Immature natural killer cell (primary cell): ENCODE measurements around the gene NTRK1. TPM values are rescaled to one million over a fixed set of nuclear protein-coding genes. Genes with fewer than 3 reads are reported as not detected.

ENCODE experiments used
- DNase-seq, 3 donors: peaks; one replicate each; pipeline ENCODE4 v3.0.0; 2022; ENCODE audit warnings: mixed read lengths in 1 of 3
- H3K27ac Mint-ChIP-seq, 6 donors: one replicate each; pipeline ENCODE4 v1.8.0; 2020; ENCODE audit warnings: mixed read lengths in 6 of 6, mild to moderate bottlenecking in 5 of 6, inconsistent platforms in 4 of 6, moderate library complexity in 3 of 6
- H3K27me3 Mint-ChIP-seq, 3 donors: one replicate each; pipeline ENCODE4 v1.8.0; 2020 to 2021; ENCODE audit warnings: low read depth in 3 of 3, mild to moderate bottlenecking in 3 of 3, mixed read lengths in 3 of 3, moderate library complexity in 3 of 3, inconsistent platforms in 1 of 3
- H3K36me3 Mint-ChIP-seq, 3 donors: one replicate each; pipeline ENCODE4 v1.8.0; 2020; ENCODE audit warnings: mixed read lengths in 3 of 3, inconsistent platforms in 2 of 3, mild to moderate bottlenecking in 2 of 3
- H3K4me1 Mint-ChIP-seq, 2 donors: one replicate each; pipeline ENCODE4 v1.8.0; 2020; ENCODE audit warnings: inconsistent platforms in 2 of 2, mild to moderate bottlenecking in 2 of 2, mixed read lengths in 2 of 2, moderate library complexity in 1 of 2
- H3K4me3 Mint-ChIP-seq, 5 donors: one replicate each; pipeline ENCODE4 v1.8.0; 2020; ENCODE audit warnings: mild to moderate bottlenecking in 5 of 5, mixed read lengths in 5 of 5, inconsistent platforms in 3 of 5, moderate library complexity in 3 of 5
- H3K9me3 Mint-ChIP-seq, 6 donors: one replicate each; pipeline ENCODE4 v1.8.0; 2020; ENCODE audit warnings: mild to moderate bottlenecking in 6 of 6, mixed read lengths in 6 of 6, inconsistent platforms in 4 of 6, moderate library complexity in 3 of 6
- polyA plus RNA-seq, 3 donors: library from polyadenylated mRNA; unstranded; fragments of 300-500 nt; fragmentation: Illumina TruSeq; gene quantifications; one replicate each; pipeline ENCODE4 v1.2.3, GENCODE V29; 2021

Gene NTRK1
- polyA plus RNA-seq, 3 donors from 2014 or later, result 0.71 TPM; not detected in 2

DNA sequence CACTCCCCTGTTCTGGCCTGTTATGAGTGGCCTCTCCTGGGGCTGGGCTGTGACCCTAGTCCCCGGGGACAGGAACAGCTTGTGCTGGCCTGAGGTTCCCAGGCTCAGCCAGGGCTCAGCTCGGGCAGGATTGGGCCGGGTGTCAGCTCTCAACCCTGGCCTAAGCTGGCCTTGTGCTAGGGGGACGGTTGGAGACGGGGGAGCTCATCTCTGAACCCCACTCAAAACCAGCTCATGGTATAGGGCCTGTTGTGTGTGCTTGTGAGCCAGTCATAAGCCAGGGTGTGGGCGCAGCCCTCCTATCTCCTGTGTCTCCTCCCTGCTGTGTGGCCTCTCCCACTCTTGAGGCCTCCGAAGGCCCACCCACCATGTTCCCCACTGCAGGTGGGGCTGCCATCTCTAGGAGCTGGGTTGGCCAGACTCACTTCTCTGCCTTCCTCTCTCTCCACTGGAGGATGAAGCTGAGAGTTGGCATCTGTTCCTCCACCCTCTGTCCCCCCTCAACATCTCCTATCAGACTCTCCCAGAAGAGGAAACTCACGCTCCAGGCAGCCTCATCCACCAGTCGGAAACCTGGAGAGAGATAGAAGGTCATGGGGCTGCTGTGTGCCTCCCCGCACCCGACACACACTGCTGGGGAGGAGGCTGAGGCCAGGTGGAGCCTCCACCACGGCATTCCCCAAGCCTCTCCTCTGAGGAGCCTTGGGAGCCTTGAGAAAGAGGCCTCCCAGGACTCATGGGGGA is 34.2 kb downstream of the NTRK1 start:
- Mint-ChIP-seq H3K4me1 (peaks cover 10 to 11% of the 10 kb centered on the region in 2 donors), H3K27ac (no peak overlapping the region)
- no peak for DNase-seq

GRCh38 chr1:156895455-156895812 is 34.8 kb downstream of the NTRK1 start:
- Mint-ChIP-seq H3K4me1 (peaks cover 10 to 11% of the 10 kb centered on the region in 2 donors), H3K27ac (peak overlapping the region in 1 of 6 donors; percentile 1), H3K4me3 (peak overlapping the region in 1 of 5 donors; percentile 6), H3K27me3 (peaks cover 7 to 34% (median 16%) of the 10 kb centered on the region in 3 donors), H3K36me3 (no peaks in the 10 kb centered on the region), H3K9me3 (no peaks in the 10 kb centered on the region)
- DNase-seq, result no peak

More for the DNA sequence above, 34.2 kb downstream of the NTRK1 start:
- Mint-ChIP-seq H3K27me3 (peaks cover 11 to 39% (median 16%) of the 10 kb centered on the region in 3 donors), H3K36me3 (no peaks in the 10 kb centered on the region), H3K4me3 (peak overlapping the region in 1 of 5 donors; percentile 6), H3K9me3 (no peaks in the 10 kb centered on the region)

DNA sequence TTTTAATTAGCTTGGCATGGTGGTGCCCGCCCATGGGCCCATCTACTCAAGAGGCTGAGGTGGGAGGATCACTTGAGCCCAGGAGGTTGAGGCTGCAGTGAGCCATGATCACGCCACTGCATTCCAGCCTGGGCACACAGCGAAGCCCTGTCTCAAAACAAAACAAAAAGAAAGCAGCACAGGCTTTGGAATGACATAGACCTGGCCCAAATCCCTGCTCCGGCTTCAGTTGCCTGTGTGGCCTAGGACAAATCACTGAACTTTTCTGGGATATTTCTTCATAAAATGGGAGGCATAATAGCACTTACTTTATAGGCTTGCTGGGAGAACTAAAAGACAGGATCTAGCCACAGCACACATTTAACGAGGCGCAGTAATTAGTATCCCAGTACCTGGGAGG is 35.3 kb downstream of the NTRK1 start:
- DNase-seq, result no peak
- Mint-ChIP-seq H3K9me3 (no peaks in the 10 kb centered on the region), H3K27me3 (peaks cover 7 to 31% (median 16%) of the 10 kb centered on the region in 3 donors), H3K36me3 (no peaks in the 10 kb centered on the region), H3K4me3 (no peak overlapping the region), H3K4me1 (peaks cover 10 to 11% of the 10 kb centered on the region in 2 donors), H3K27ac (no peak overlapping the region)

DNA sequence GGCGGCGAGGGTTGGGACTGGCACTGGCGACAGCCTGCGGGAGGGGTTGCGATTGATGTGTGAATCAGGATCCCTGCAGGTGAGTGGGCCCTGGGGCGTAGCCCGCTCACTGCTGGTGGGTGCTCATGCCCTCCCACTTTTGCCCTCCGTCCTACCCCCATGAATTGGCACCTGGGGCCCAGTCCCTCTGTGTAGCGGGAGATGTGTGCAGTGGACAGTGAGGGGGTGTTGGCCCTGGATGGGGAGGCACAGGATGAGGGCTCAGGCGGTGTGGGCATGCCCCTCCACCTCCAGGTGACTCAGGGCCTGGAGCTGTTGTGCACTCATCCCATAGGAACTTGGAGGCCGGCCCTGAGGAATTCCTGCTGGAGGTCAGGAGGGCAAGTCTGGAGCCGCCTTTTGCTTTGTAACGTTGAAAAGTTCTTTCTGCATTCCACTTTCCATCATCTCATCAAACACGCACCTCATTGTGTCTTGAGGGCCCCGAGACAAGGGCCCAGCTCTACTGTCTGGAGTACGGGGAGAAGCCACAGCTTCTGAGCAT is 35.9 kb downstream of the NTRK1 start:
- H3K36me3 Mint-ChIP-seq, result no peaks in the 10 kb centered on the region
- H3K9me3 Mint-ChIP-seq, result no peaks in the 10 kb centered on the region
- DNase-seq, result no peak
- H3K27me3 Mint-ChIP-seq, result peaks cover 7 to 25% (median 13%) of the 10 kb centered on the region in 3 donors
- no peak overlapping the region for H3K4me3 Mint-ChIP-seq
- no peak overlapping the region for H3K27ac Mint-ChIP-seq
- H3K4me1 Mint-ChIP-seq, result peaks cover 9 to 11% of the 10 kb centered on the region in 2 donors

- DNase-seq, result no peak
- H3K9me3 Mint-ChIP-seq, result no peaks in the 10 kb centered on the region
- H3K27ac Mint-ChIP-seq, result peak overlapping the region in 1 of 6 donors; percentile 42
- H3K4me1 Mint-ChIP-seq, result peaks cover 2 to 6% of the 10 kb centered on the region in 2 donors
- H3K27me3 Mint-ChIP-seq, result peaks cover 3 to 23% (median 6%) of the 10 kb centered on the region in 3 donors
- H3K4me3 Mint-ChIP-seq, result no peak overlapping the region
- no peaks in the 10 kb centered on the region for H3K36me3 Mint-ChIP-seq
Measured at GRCh38 chr1:156897078-156897825, 36.6 kb downstream of the NTRK1 start.

GRCh38 chr1:156898161-156898566 is 37.5 kb downstream of the NTRK1 start:
- Mint-ChIP-seq H3K27me3 (peaks cover 0 to 20% (median 3%) of the 10 kb centered on the region in 3 donors), H3K27ac (no peak overlapping the region), H3K4me3 (no peak overlapping the region), H3K9me3 (no peaks in the 10 kb centered on the region), H3K4me1 (peaks cover 0 to 2% of the 10 kb centered on the region in 2 donors), H3K36me3 (no peaks in the 10 kb centered on the region)
- no peak for DNase-seq

- H3K9me3 Mint-ChIP-seq, result no peaks in the 10 kb centered on the region
- peak overlapping the region in 1 of 6 donors; percentile 10 for H3K27ac Mint-ChIP-seq
- no peaks in the 10 kb centered on the region for H3K36me3 Mint-ChIP-seq
- H3K27me3 Mint-ChIP-seq, result peaks cover 1 to 26% (median 2%) of the 10 kb centered on the region in 3 donors
- DNase-seq, result no peak
- no peak overlapping the region for H3K4me3 Mint-ChIP-seq
- H3K4me1 Mint-ChIP-seq, result no peaks in the 10 kb centered on the region
Measured at GRCh38 chr1:156898971-156899664, 38.5 kb downstream of the NTRK1 start.

DNA sequence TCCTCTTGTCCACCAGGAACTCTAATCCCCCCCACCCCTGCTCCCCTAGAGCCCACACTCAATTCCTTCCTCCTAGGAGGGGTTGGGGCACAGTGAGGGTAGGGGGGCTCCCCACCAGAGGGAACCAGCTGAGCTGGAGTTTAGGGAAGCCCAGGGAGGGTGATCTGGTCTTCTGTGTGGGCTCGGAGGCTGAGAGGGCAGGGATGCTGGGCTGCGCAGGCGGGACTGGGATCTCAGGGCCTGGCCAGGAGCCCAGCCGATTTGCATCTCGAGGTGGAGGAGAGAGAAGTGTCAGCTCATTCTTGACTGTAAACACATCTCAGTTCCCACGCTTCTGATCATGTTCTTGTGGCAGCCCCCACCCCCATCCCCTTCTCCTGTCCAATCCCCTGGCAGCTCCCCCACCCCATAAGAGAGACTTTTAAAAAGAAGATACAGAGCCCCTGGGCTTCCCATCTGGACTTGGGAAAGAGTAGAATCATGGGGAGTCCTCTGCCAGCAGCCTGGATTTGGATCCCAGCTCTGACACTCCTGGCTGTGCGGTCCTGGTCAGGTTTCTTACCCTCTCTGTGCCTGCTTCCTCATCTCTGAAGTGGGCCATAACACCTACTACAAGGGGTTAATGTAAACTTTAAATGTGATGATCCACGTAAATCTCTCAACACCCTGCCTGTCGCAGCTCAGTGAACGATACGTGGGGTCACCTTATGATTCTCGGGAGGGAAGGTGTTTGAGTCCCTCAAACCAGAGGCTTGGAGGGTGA is 39.5 kb downstream of the NTRK1 start:
- Mint-ChIP-seq H3K4me3 (no peak overlapping the region), H3K36me3 (no peaks in the 10 kb centered on the region), H3K9me3 (no peaks in the 10 kb centered on the region), H3K4me1 (no peaks in the 10 kb centered on the region), H3K27ac (no peak overlapping the region), H3K27me3 (peaks cover 0 to 22% (median 1%) of the 10 kb centered on the region in 3 donors)
- DNase-seq, result no peak

GRCh38 chr1:156900896-156901589 is 40.4 kb downstream of the NTRK1 start:
- Mint-ChIP-seq H3K4me1 (no peaks in the 10 kb centered on the region), H3K9me3 (peaks cover 0 to 1% (median 0%) of the 10 kb centered on the region in 6 donors), H3K4me3 (no peak overlapping the region), H3K36me3 (no peaks in the 10 kb centered on the region), H3K27me3 (peaks cover 0 to 24% (median 3%) of the 10 kb centered on the region in 3 donors), H3K27ac (no peak overlapping the region)
- DNase-seq, result no peak

GRCh38 chr1:156901590-156901900 is 40.9 kb downstream of the NTRK1 start:
- Mint-ChIP-seq H3K27me3 (peaks cover 0 to 24% (median 3%) of the 10 kb centered on the region in 3 donors), H3K4me1 (no peaks in the 10 kb centered on the region), H3K36me3 (no peaks in the 10 kb centered on the region), H3K27ac (no peak overlapping the region), H3K9me3 (peaks cover 0 to 1% (median 0%) of the 10 kb centered on the region in 6 donors), H3K4me3 (no peak overlapping the region)
- no peak for DNase-seq

GRCh38 chr1:156901966-156902915 is 41.6 kb downstream of the NTRK1 start:
- H3K27me3 Mint-ChIP-seq, result peaks cover 0 to 24% (median 5%) of the 10 kb centered on the region in 3 donors
- no peaks in the 10 kb centered on the region for H3K4me1 Mint-ChIP-seq
- H3K27ac Mint-ChIP-seq, result no peak overlapping the region
- no peak overlapping the region for H3K4me3 Mint-ChIP-seq
- no peak for DNase-seq
- no peaks in the 10 kb centered on the region for H3K36me3 Mint-ChIP-seq
- peaks cover 0 to 1% (median 0%) of the 10 kb centered on the region in 6 donors for H3K9me3 Mint-ChIP-seq
